Mesenchymal stem cell (in vitro differentiated cells and primary cell): ENCODE results near the gene UIMC1.

Experiments used
- DNase-seq: peaks from one replicate; pipeline ENCODE4 v3.0.0-alpha.2; 2013
- H2AFZ ChIP-seq: one replicate; pipeline ENCODE4 v1.6.1; 2013; ENCODE audit warnings: low read depth, mild to moderate bottlenecking, control low read depth, inconsistent platforms, low read length, moderate library complexity
- H2AK5ac ChIP-seq: 2 replicates; pipeline ENCODE4 v1.6.1; 2013; ENCODE audit warnings: low read length, moderate library complexity, mild to moderate bottlenecking, inconsistent platforms; ENCODE audit not compliant: severe bottlenecking
- H2BK120ac ChIP-seq: one replicate; pipeline ENCODE4 v1.6.1; 2013; ENCODE audit warnings: low read depth, mild to moderate bottlenecking, inconsistent platforms, low read length, moderate library complexity
- H2BK12ac ChIP-seq, 2 experiments: one replicate each; pipeline ENCODE4 v1.6.1; 2013; ENCODE audit warnings: inconsistent platforms in 2 of 2, low read length in 2 of 2, mild to moderate bottlenecking in 2 of 2, moderate library complexity in 2 of 2, control low read depth in 1 of 2
- H2BK15ac ChIP-seq: one replicate; pipeline ENCODE4 v1.6.1; 2013; ENCODE audit warnings: mild to moderate bottlenecking, low read depth, inconsistent platforms; ENCODE audit not compliant: poor library complexity, severe bottlenecking
- H2BK5ac ChIP-seq: 2 replicates; pipeline ENCODE4 v1.6.1; 2013; ENCODE audit warnings: low read depth, mild to moderate bottlenecking, low read length, control low read depth, inconsistent platforms; ENCODE audit not compliant: poor library complexity, severe bottlenecking
- H3K14ac ChIP-seq, 2 experiments: one replicate each; pipeline ENCODE4 v1.6.1; 2013; ENCODE audit warnings: inconsistent platforms in 2 of 2, low read length in 2 of 2, control low read depth in 1 of 2, mild to moderate bottlenecking in 1 of 2, moderate library complexity in 1 of 2
- H3K18ac ChIP-seq, 2 experiments: one replicate each; pipeline ENCODE4 v1.6.1; 2013; ENCODE audit warnings: inconsistent platforms in 2 of 2, low read length in 2 of 2, control low read depth in 1 of 2, low read depth in 1 of 2, mild to moderate bottlenecking in 1 of 2
- H3K23ac ChIP-seq, 2 experiments: one replicate each; pipeline ENCODE4 v1.6.1; 2013; ENCODE audit warnings: inconsistent platforms in 2 of 2, low read length in 2 of 2, mild to moderate bottlenecking in 2 of 2, moderate library complexity in 2 of 2, control low read depth in 1 of 2
- H3K27ac ChIP-seq: 2 replicates; pipeline ENCODE4 v1.5.1; 2013; ENCODE audit warnings: mild to moderate bottlenecking, moderate library complexity, low read length, control low read depth, inconsistent platforms; ENCODE audit not compliant: poor library complexity, severe bottlenecking
- H3K27me3 ChIP-seq, 2 experiments: 2 replicates each; pipeline versions ENCODE4 v1.6.1 to v1.7.0; 2013; ENCODE audit warnings: low read length in 2 of 2, mild to moderate bottlenecking in 2 of 2, moderate library complexity in 2 of 2, control low read depth in 1 of 2, inconsistent platforms in 1 of 2; ENCODE audit not compliant: control insufficient read depth in 1 of 2, insufficient read depth in 1 of 2
- H3K36me3 ChIP-seq, 2 experiments: 2 replicates each; pipeline versions ENCODE4 v1.6.1 to v1.7.0; 2013; ENCODE audit warnings: low read length in 2 of 2, control low read depth in 1 of 2, inconsistent platforms in 1 of 2, low read depth in 1 of 2, mild to moderate bottlenecking in 1 of 2; ENCODE audit not compliant: insufficient read depth in 2 of 2, control insufficient read depth in 1 of 2
- H3K4ac ChIP-seq, 2 experiments: one replicate each; pipeline ENCODE4 v1.6.1; 2013; ENCODE audit warnings: inconsistent platforms in 2 of 2, low read length in 2 of 2, mild to moderate bottlenecking in 2 of 2, moderate library complexity in 2 of 2, control low read depth in 1 of 2, low read depth in 1 of 2
- H3K4me1 ChIP-seq: 2 replicates; pipeline ENCODE4 v1.6.1; 2013; ENCODE audit warnings: low read depth, low read length, control low read depth; ENCODE audit not compliant: control insufficient read depth, insufficient read depth
- H3K4me2 ChIP-seq: 2 replicates; pipeline ENCODE4 v1.6.1; 2013; ENCODE audit warnings: low read length, mild to moderate bottlenecking, inconsistent platforms; ENCODE audit not compliant: poor library complexity, severe bottlenecking
- H3K4me3 ChIP-seq, 2 experiments: 2 replicates each; pipeline versions ENCODE4 v1.5.1 to v1.7.0; 2013; ENCODE audit warnings: low read length in 2 of 2, mild to moderate bottlenecking in 2 of 2, control low read depth in 1 of 2, low read depth in 1 of 2; ENCODE audit not compliant: insufficient read depth in 1 of 2
- H3K79me1 ChIP-seq: replicated peaks from 2 replicates; pipeline ENCODE4 v1.6.1; 2013; ENCODE audit warnings: mild to moderate bottlenecking, control low read depth, low read length, inconsistent platforms; ENCODE audit not compliant: poor library complexity, severe bottlenecking
- H3K9ac ChIP-seq: 2 replicates; pipeline ENCODE4 v1.7.0; 2013; ENCODE audit warnings: mild to moderate bottlenecking, low read length, moderate library complexity
- H3K9me3 ChIP-seq: 2 replicates; pipeline ENCODE4 v1.7.0; 2013; ENCODE audit warnings: mild to moderate bottlenecking, low read length; ENCODE audit not compliant: control insufficient read depth
- H4K8ac ChIP-seq: one replicate; pipeline ENCODE4 v1.6.1; 2013; ENCODE audit warnings: inconsistent platforms, mild to moderate bottlenecking, low read length, moderate library complexity
- H4K91ac ChIP-seq: one replicate; pipeline ENCODE4 v1.6.1; 2013; ENCODE audit warnings: mild to moderate bottlenecking, low read length, inconsistent platforms
- WGBS: methylation state at CpG from one replicate; pipeline ENCODE4 v1.1.7; 2013; ENCODE audit warnings: mixed read lengths; 5-methylcytosine and 5-hydroxymethylcytosine counted together

The UIMC1 gene

GRCh38 chr5:177044641-177045040, 38.1 kb upstream of the UIMC1 start:
- Histone ChIP-seq H3K4ac (no peak overlapping the region), H3K4me3 (no peak overlapping the region), H2AK5ac (no peak overlapping the region), H2BK5ac (no peak overlapping the region), H2BK120ac (no peak overlapping the region), H3K23ac (no peak overlapping the region), H3K27ac (no peak overlapping the region), H3K18ac (no peak overlapping the region), H2BK15ac (no peak overlapping the region), H4K91ac (no peak overlapping the region), H2AFZ (no peak overlapping the region), H3K9ac (no peak overlapping the region), H3K14ac (no peak overlapping the region), H3K36me3 (peaks cover 32 to 65% of the 10 kb centered on the region in 2 experiments), H3K4me1 (no peaks in the 10 kb centered on the region), H2BK12ac (no peak overlapping the region), H3K4me2 (no peak overlapping the region), H3K27me3 (no peaks in the 10 kb centered on the region), H3K9me3 (no peaks in the 10 kb centered on the region), H3K79me1 (peaks cover 22% of the 10 kb centered on the region), H4K8ac (no peak overlapping the region)
- DNase-seq = no peak
- WGBS = 100% methylated on average over 1 of the region's 1 CpG

- H3K9ac ChIP-seq = no peak overlapping the region
- no peak overlapping the region for H3K14ac ChIP-seq
- H3K4ac ChIP-seq = no peak overlapping the region
- H3K4me1 ChIP-seq = peaks cover 2% of the 10 kb centered on the region
- no peak overlapping the region for H3K4me3 ChIP-seq
- H4K91ac ChIP-seq = no peak overlapping the region
- WGBS = 63% methylated on average over 1 of the region's 1 CpG
- H3K27me3 ChIP-seq = no peaks in the 10 kb centered on the region
- no peak overlapping the region for H3K4me2 ChIP-seq
- no peak overlapping the region for H3K23ac ChIP-seq
- H2BK5ac ChIP-seq = no peak overlapping the region
- no peak for DNase-seq
- peaks cover 27 to 58% of the 10 kb centered on the region in 2 experiments for H3K36me3 ChIP-seq
- peaks cover 26% of the 10 kb centered on the region for H3K79me1 ChIP-seq
- H3K27ac ChIP-seq = no peak overlapping the region
- H2AK5ac ChIP-seq = no peak overlapping the region
- no peak overlapping the region for H2AFZ ChIP-seq
- no peak overlapping the region for H2BK120ac ChIP-seq
- peak overlapping the region; percentile 24 for H4K8ac ChIP-seq
- no peak overlapping the region for H3K18ac ChIP-seq
- no peaks in the 10 kb centered on the region for H3K9me3 ChIP-seq
- no peak overlapping the region for H2BK12ac ChIP-seq
- H2BK15ac ChIP-seq = no peak overlapping the region
Measured at GRCh38 chr5:177043958-177044357, 37.4 kb upstream of the UIMC1 start.

- no peak for DNase-seq
- Histone ChIP-seq H3K14ac (no peak overlapping the region), H2BK5ac (no peak overlapping the region), H3K79me1 (peaks cover 28% of the 10 kb centered on the region), H2BK15ac (no peak overlapping the region), H3K4me1 (peaks cover 5% of the 10 kb centered on the region), H3K4ac (no peak overlapping the region), H3K36me3 (peaks cover 23 to 52% of the 10 kb centered on the region in 2 experiments), H3K18ac (no peak overlapping the region), H3K23ac (no peak overlapping the region), H2AFZ (no peak overlapping the region), H3K27me3 (no peaks in the 10 kb centered on the region), H2BK120ac (no peak overlapping the region), H2BK12ac (no peak overlapping the region), H3K4me2 (no peak overlapping the region), H2AK5ac (no peak overlapping the region), H4K8ac (no peak overlapping the region), H3K9ac (no peak overlapping the region), H3K9me3 (no peaks in the 10 kb centered on the region), H4K91ac (no peak overlapping the region), H3K4me3 (no peak overlapping the region), H3K27ac (no peak overlapping the region)
- 98% methylated on average over 6 of the region's 6 CpGs for WGBS
Measured at GRCh38 chr5:177043114-177043513, 36.5 kb upstream of the UIMC1 start.

- Histone ChIP-seq H3K27ac (no peak overlapping the region), H2BK120ac (no peak overlapping the region), H3K36me3 (peaks cover 17 to 50% of the 10 kb centered on the region in 2 experiments), H3K9me3 (no peaks in the 10 kb centered on the region), H3K79me1 (peaks cover 33% of the 10 kb centered on the region), H3K4me2 (no peak overlapping the region), H2BK12ac (no peak overlapping the region), H2AK5ac (no peak overlapping the region), H3K18ac (no peak overlapping the region), H3K23ac (no peak overlapping the region), H4K8ac (no peak overlapping the region), H2BK15ac (no peak overlapping the region), H3K9ac (no peak overlapping the region), H3K4me1 (peaks cover 5% of the 10 kb centered on the region), H2BK5ac (no peak overlapping the region), H3K4ac (no peak overlapping the region), H2AFZ (no peak overlapping the region), H3K4me3 (no peak overlapping the region), H3K27me3 (no peaks in the 10 kb centered on the region), H4K91ac (no peak overlapping the region), H3K14ac (no peak overlapping the region)
- WGBS = 96% methylated on average over 1 of the region's 2 CpGs
- DNase-seq = no peak
Measured at GRCh38 chr5:177041936-177042335, 35.4 kb upstream of the UIMC1 start.
